ENCODE measurements around the gene ROR1. TPM values are rescaled to one million over a fixed set of nuclear protein-coding genes. Genes with fewer than 3 reads are reported as not detected.

ROR1 gene
- total RNA-seq, 1 donor from 2014 or later: 30.3 TPM

DNA sequence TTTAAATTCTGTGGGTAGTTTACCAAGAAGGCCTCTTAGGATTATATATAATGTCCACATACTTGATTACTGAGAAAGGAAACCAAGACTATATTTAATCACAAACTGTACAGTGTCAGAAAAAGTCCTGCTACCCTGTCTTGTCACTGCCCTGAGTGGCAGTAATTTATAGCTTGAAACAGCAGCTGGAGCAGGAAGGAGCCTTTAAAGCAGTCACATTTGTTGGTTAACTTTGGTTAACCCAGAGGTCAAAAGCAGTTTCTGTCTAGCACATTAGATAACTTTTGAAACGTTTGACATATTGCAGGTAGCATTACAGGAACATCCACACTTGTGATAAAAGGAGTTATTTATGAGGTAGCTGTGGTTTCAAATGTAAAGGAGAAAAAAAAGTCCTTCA lies 161.7 kb downstream of the ROR1 start:
- H3K79me2 ChIP-seq (ENCODE audit: low read depth): peaks cover 93% of the 10 kb centered on the region
- H3K4me3 ChIP-seq: no peak overlapping the region
- H3F3A ChIP-seq (ENCODE audit: low read depth): no peaks in the 10 kb centered on the region
- H3K4me1 Mint-ChIP-seq: peaks cover 4% of the 10 kb centered on the region
- H3K27me3 Mint-ChIP-seq (ENCODE audit: insufficient read depth, low read depth): no peaks in the 10 kb centered on the region
- H4K20me1 ChIP-seq (ENCODE audit: low read depth): peaks cover 38% of the 10 kb centered on the region
- no peak for DNase-seq (ENCODE audit: low spot score)
- no peak overlapping the region for H3K4me3 Mint-ChIP-seq
- H3K27me3 ChIP-seq: no peaks in the 10 kb centered on the region
- H3K4me2 ChIP-seq: no peak overlapping the region
- no peaks in the 10 kb centered on the region for H3K9me3 ChIP-seq (ENCODE audit: low read depth)
- H3K36me3 ChIP-seq: no peaks in the 10 kb centered on the region
- no peaks in the 10 kb centered on the region for H3K36me3 Mint-ChIP-seq
- H3K9ac ChIP-seq: no peak overlapping the region
- no peak overlapping the region for H3K27ac ChIP-seq
- no peak for TF ChIP-seq EZH2 (IDR thresholded peaks at IDR 0.05)
- TF ChIP-seq, protein P1, sequence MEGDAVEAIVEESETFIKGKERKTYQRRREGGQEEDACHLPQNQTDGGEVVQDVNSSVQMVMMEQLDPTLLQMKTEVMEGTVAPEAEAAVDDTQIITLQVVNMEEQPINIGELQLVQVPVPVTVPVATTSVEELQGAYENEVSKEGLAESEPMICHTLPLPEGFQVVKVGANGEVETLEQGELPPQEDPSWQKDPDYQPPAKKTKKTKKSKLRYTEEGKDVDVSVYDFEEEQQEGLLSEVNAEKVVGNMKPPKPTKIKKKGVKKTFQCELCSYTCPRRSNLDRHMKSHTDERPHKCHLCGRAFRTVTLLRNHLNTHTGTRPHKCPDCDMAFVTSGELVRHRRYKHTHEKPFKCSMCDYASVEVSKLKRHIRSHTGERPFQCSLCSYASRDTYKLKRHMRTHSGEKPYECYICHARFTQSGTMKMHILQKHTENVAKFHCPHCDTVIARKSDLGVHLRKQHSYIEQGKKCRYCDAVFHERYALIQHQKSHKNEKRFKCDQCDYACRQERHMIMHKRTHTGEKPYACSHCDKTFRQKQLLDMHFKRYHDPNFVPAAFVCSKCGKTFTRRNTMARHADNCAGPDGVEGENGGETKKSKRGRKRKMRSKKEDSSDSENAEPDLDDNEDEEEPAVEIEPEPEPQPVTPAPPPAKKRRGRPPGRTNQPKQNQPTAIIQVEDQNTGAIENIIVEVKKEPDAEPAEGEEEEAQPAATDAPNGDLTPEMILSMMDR (IDR thresholded peaks at IDR 0.05): no peak
- no peak for TF ChIP-seq EZH2phosphoT487 (IDR thresholded peaks at IDR 0.05)
- no peak overlapping the region for H3K27ac Mint-ChIP-seq
- no peaks in the 10 kb centered on the region for H3K9me3 Mint-ChIP-seq
- H2AFZ ChIP-seq (replicated peaks): no peak overlapping the region
- no peaks in the 10 kb centered on the region for H3K4me1 ChIP-seq

DNA sequence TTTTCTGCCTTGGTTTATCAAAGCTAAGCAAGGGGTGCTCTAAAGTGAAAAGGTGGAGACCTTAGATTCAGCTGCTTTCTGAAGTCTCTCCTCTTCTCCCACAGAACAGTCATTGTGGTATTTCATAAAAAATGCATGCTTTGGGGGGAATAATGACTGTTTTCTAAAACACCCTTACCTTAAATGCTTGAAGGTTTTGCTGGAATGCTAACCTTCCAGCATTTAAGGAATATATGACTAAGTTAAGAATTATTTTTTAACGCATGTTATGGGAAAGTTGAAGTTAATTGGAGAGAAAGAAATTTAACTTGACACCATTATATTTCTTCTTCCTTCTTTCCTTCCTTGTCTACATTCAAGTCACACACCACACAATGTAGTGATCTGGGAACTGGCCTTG lies 162.5 kb downstream of the ROR1 start:
- no peak overlapping the region for H3K27ac ChIP-seq

DNA sequence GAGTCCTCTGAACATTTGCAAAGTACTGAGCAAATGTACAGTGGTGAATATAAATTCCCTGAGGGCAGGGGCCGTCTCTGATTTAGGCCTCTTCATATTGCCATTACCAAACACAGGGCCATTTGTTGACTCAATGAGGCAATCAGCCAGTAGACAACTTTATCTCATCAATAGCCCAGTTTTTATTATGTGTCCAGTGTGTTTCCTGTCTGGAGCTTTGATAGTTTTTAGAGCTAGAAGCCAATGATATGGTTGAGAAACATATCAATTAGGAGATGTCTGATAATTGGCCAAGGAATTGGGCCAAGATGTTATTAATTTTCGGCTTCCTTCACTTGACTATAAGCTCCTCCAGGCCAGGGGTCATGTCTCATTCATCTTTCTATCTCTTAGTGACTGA lies 163.0 kb downstream of the ROR1 start:
- H3K9ac ChIP-seq: no peak overlapping the region

More for the DNA sequence above, 162.5 kb downstream of the ROR1 start:
- H3K4me2 ChIP-seq: no peak overlapping the region
- no peaks in the 10 kb centered on the region for H3K36me3 Mint-ChIP-seq
- peaks cover 38% of the 10 kb centered on the region for H4K20me1 ChIP-seq (ENCODE audit: low read depth)
- H3K4me1 Mint-ChIP-seq: peaks cover 2% of the 10 kb centered on the region
- no peak overlapping the region for H3K4me3 ChIP-seq
- H3F3A ChIP-seq (ENCODE audit: low read depth): no peaks in the 10 kb centered on the region
- no peaks in the 10 kb centered on the region for H3K9me3 Mint-ChIP-seq
- no peaks in the 10 kb centered on the region for H3K27me3 ChIP-seq
- H3K27me3 Mint-ChIP-seq (ENCODE audit: insufficient read depth, low read depth): no peaks in the 10 kb centered on the region
- H2AFZ ChIP-seq (replicated peaks): no peak overlapping the region
- H3K36me3 ChIP-seq: no peaks in the 10 kb centered on the region
- H3K9ac ChIP-seq: no peak overlapping the region
- no peaks in the 10 kb centered on the region for H3K9me3 ChIP-seq (ENCODE audit: low read depth)
- no peak for TF ChIP-seq EZH2phosphoT487 (IDR thresholded peaks at IDR 0.05)
- TF ChIP-seq, protein P1 (IDR thresholded peaks at IDR 0.05): no peak
- TF ChIP-seq EZH2 (IDR thresholded peaks at IDR 0.05): no peak
- H3K4me3 Mint-ChIP-seq: no peak overlapping the region
- no peaks in the 10 kb centered on the region for H3K4me1 ChIP-seq
- no peak for DNase-seq (ENCODE audit: low spot score)
- H3K79me2 ChIP-seq (ENCODE audit: low read depth): peaks cover 92% of the 10 kb centered on the region
- no peak overlapping the region for H3K27ac Mint-ChIP-seq

More for the DNA sequence above, 163.0 kb downstream of the ROR1 start:
- Histone ChIP-seq H3K4me2 (no peak overlapping the region), H3K27ac (no peak overlapping the region), H3K4me3 (no peak overlapping the region), H4K20me1 (ENCODE audit: low read depth) (peaks cover 38% of the 10 kb centered on the region), H3K9me3 (ENCODE audit: low read depth) (no peaks in the 10 kb centered on the region), H3K4me1 (no peaks in the 10 kb centered on the region), H3K27me3 (no peaks in the 10 kb centered on the region), H3K79me2 (ENCODE audit: low read depth) (peaks cover 92% of the 10 kb centered on the region), H3F3A (ENCODE audit: low read depth) (no peaks in the 10 kb centered on the region), H3K36me3 (no peaks in the 10 kb centered on the region), H2AFZ (replicated peaks) (no peak overlapping the region)
- no peaks in the 10 kb centered on the region for H3K36me3 Mint-ChIP-seq
- no peak for DNase-seq (ENCODE audit: low spot score)
- no peaks in the 10 kb centered on the region for H3K9me3 Mint-ChIP-seq
- peaks cover 2% of the 10 kb centered on the region for H3K4me1 Mint-ChIP-seq
- no peak overlapping the region for H3K4me3 Mint-ChIP-seq
- no peak for TF ChIP-seq EZH2 (IDR thresholded peaks at IDR 0.05)
- TF ChIP-seq, protein P1 (IDR thresholded peaks at IDR 0.05): no peak
- no peak for TF ChIP-seq EZH2phosphoT487 (IDR thresholded peaks at IDR 0.05)
- H3K27me3 Mint-ChIP-seq (ENCODE audit: insufficient read depth, low read depth): no peaks in the 10 kb centered on the region
- H3K27ac Mint-ChIP-seq: no peak overlapping the region

Data from neural progenitor cell (in vitro differentiated cells).